Colon (tissue), 2 donors: ENCODE data around the gene CDH13.

ENCODE experiments used
- FAIRE-seq: peaks from 2 replicates; lab custom pipeline; 2012; peaks lifted over from hg19 to GRCh38; lab: Jason Lieb, UNC
- donor health status: control.
- donor health status: control.

Gene CDH13

GRCh38 chr16:83118365-83118764, 491.6 kb downstream of the CDH13 start:
- no peak for FAIRE-seq

- no peak for FAIRE-seq
Measured at GRCh38 chr16:83125999-83126568, 499.3 kb downstream of the CDH13 start.

GRCh38 chr16:83128041-83128440, 501.3 kb downstream of the CDH13 start:
- no peak for FAIRE-seq

GRCh38 chr16:83130039-83130438, 503.3 kb downstream of the CDH13 start:
- no peak for FAIRE-seq

- no peak for FAIRE-seq
Measured at GRCh38 chr16:83134638-83135037, 507.9 kb downstream of the CDH13 start.

- FAIRE-seq: no peak
Measured at GRCh38 chr16:83136419-83136818, 509.6 kb downstream of the CDH13 start.

GRCh38 chr16:83136924-83137323, 510.2 kb downstream of the CDH13 start:
- FAIRE-seq: no peak

GRCh38 chr16:83137326-83137781, 510.6 kb downstream of the CDH13 start:
- no peak for FAIRE-seq

- FAIRE-seq: no peak
Measured at GRCh38 chr16:83137894-83138293, 511.1 kb downstream of the CDH13 start.

GRCh38 chr16:83138512-83138911, 511.7 kb downstream of the CDH13 start:
- FAIRE-seq: no peak

- no peak for FAIRE-seq
Measured at GRCh38 chr16:83138976-83139690, 512.4 kb downstream of the CDH13 start.

GRCh38 chr16:83143788-83144187, 517.0 kb downstream of the CDH13 start:
- FAIRE-seq: no peak

- FAIRE-seq: no peak
Measured at GRCh38 chr16:83145297-83145696, 518.5 kb downstream of the CDH13 start.

GRCh38 chr16:83147244-83147643, 520.5 kb downstream of the CDH13 start:
- FAIRE-seq: no peak

- FAIRE-seq: no peak
Measured at GRCh38 chr16:83158320-83158957, 531.7 kb downstream of the CDH13 start.

- no peak for FAIRE-seq
Measured at GRCh38 chr16:83159049-83159448, 532.3 kb downstream of the CDH13 start.

GRCh38 chr16:83160287-83161020, 533.7 kb downstream of the CDH13 start:
- FAIRE-seq: no peak

- no peak for FAIRE-seq
Measured at GRCh38 chr16:83162791-83163190, 536.0 kb downstream of the CDH13 start.

GRCh38 chr16:83164816-83165215, 538.0 kb downstream of the CDH13 start:
- no peak for FAIRE-seq

GRCh38 chr16:83171396-83171795, 544.6 kb downstream of the CDH13 start:
- no peak for FAIRE-seq

GRCh38 chr16:83174671-83175070, 547.9 kb downstream of the CDH13 start:
- no peak for FAIRE-seq

GRCh38 chr16:83176802-83177201, 550.0 kb downstream of the CDH13 start:
- no peak for FAIRE-seq

GRCh38 chr16:83185902-83186301, 559.1 kb downstream of the CDH13 start:
- FAIRE-seq: no peak
